ENCODE results near the gene CEP128. TPM values are rescaled to one million over a fixed set of nuclear protein-coding genes. Genes with fewer than 3 reads are reported as not detected.

The CEP128 gene
- total and polyA plus RNA-seq, 8 donors = 1.1 to 240 (median 2.6) TPM

- Histone ChIP-seq H3K36me3 (no peaks in the 10 kb centered on the region), H3K4me3 (no peak overlapping the region), H3K27me3 (no peaks in the 10 kb centered on the region), H3K27ac (no peak overlapping the region), H3K4me1 (no peaks in the 10 kb centered on the region), H3K9me3 (no peaks in the 10 kb centered on the region)
- intact Hi-C loops (cut with DNase I; ENCODE audit: low total_unique reads) = no loop called here
- WGBS, 5 donors = 90 to 95% (median 94%) methylated on average over 4 to 8 of the region's 8 CpGs
- TF ChIP-seq POLR2A (IDR thresholded peaks at IDR 0.05) = no peak
- TF ChIP-seq, protein P1, sequence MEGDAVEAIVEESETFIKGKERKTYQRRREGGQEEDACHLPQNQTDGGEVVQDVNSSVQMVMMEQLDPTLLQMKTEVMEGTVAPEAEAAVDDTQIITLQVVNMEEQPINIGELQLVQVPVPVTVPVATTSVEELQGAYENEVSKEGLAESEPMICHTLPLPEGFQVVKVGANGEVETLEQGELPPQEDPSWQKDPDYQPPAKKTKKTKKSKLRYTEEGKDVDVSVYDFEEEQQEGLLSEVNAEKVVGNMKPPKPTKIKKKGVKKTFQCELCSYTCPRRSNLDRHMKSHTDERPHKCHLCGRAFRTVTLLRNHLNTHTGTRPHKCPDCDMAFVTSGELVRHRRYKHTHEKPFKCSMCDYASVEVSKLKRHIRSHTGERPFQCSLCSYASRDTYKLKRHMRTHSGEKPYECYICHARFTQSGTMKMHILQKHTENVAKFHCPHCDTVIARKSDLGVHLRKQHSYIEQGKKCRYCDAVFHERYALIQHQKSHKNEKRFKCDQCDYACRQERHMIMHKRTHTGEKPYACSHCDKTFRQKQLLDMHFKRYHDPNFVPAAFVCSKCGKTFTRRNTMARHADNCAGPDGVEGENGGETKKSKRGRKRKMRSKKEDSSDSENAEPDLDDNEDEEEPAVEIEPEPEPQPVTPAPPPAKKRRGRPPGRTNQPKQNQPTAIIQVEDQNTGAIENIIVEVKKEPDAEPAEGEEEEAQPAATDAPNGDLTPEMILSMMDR (IDR thresholded peaks at IDR 0.05) = no peak
- no peak for TF ChIP-seq POLR2AphosphoS5 (IDR thresholded peaks at IDR 0.05)
- TF ChIP-seq EP300 (IDR thresholded peaks at IDR 0.05) = no peak
- no peak for DNase-seq
These were observed 14.2 kb downstream of the CEP128 start for GRCh38 chr14:80927083-80927989.

GRCh38 chr14:80926397-80927082 is 15.0 kb downstream of the CEP128 start:
- H3K27me3 ChIP-seq = no peaks in the 10 kb centered on the region
- TF ChIP-seq POLR2AphosphoS5 (IDR thresholded peaks at IDR 0.05) = no peak
- no peak for TF ChIP-seq EP300 (IDR thresholded peaks at IDR 0.05)
- TF ChIP-seq POLR2A (IDR thresholded peaks at IDR 0.05) = no peak
- TF ChIP-seq, protein P1 (IDR thresholded peaks at IDR 0.05) = no peak
- 79 to 94% (median 91%) methylated on average over 2 to 4 of the region's 4 CpGs for WGBS, 5 donors
- H3K36me3 ChIP-seq = no peaks in the 10 kb centered on the region
- no peak overlapping the region for H3K27ac ChIP-seq
- intact Hi-C loops (cut with DNase I; ENCODE audit: low total_unique reads) = no loop called here
- no peaks in the 10 kb centered on the region for H3K4me1 ChIP-seq
- H3K9me3 ChIP-seq = no peaks in the 10 kb centered on the region
- no peak for DNase-seq
- H3K4me3 ChIP-seq = no peak overlapping the region

- Histone ChIP-seq H3K4me1 (no peaks in the 10 kb centered on the region), H3K27me3 (no peaks in the 10 kb centered on the region), H3K36me3 (no peaks in the 10 kb centered on the region), H3K4me3 (no peak overlapping the region), H3K27ac (no peak overlapping the region), H3K9me3 (no peaks in the 10 kb centered on the region)
- WGBS, 5 donors = 80 to 89% (median 86%) methylated on average over 2 of the region's 2 CpGs
- TF ChIP-seq POLR2A (IDR thresholded peaks at IDR 0.05) (no peak), POLR2AphosphoS5 (IDR thresholded peaks at IDR 0.05) (no peak), EP300 (IDR thresholded peaks at IDR 0.05) (no peak)
- TF ChIP-seq, protein P1 (IDR thresholded peaks at IDR 0.05) = no peak
- intact Hi-C loops (cut with DNase I; ENCODE audit: low total_unique reads) = no loop called here
- no peak for DNase-seq
These were observed 17.0 kb downstream of the CEP128 start for GRCh38 chr14:80924365-80925103.

DNA sequence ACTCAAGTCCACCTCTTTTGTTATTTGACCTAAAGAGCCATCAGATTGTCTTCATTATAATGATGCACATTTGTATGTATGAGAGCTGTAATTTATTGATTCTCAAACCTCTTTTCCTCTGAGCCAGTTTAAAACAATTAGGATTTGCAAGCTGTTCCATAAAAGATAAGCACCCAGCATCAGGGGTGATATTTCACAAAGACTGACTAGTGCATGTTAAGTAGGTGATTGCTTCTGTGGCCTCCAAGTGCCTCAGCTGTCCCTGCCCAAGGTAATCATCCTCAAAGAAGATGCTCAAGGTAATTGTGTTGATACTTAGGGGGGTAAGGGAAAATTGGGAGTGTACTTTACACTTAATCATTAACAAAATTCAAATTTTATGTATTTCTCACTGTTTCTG is 18.2 kb downstream of the CEP128 start:
- Histone ChIP-seq H3K27ac (no peak overlapping the region), H3K9me3 (no peaks in the 10 kb centered on the region), H3K4me3 (no peak overlapping the region), H3K4me1 (no peaks in the 10 kb centered on the region), H3K36me3 (no peaks in the 10 kb centered on the region), H3K27me3 (no peaks in the 10 kb centered on the region)
- no peak for TF ChIP-seq POLR2A (IDR thresholded peaks at IDR 0.05)
- no peak for TF ChIP-seq EP300 (IDR thresholded peaks at IDR 0.05)
- TF ChIP-seq, protein P1 (IDR thresholded peaks at IDR 0.05) = no peak
- no peak for TF ChIP-seq POLR2AphosphoS5 (IDR thresholded peaks at IDR 0.05)
- no peak for DNase-seq
- intact Hi-C loops (cut with DNase I; ENCODE audit: low total_unique reads) = no loop called here

Data from stomach (tissue), 9 donors.